ENCODE results near the gene NINL. TPM values are rescaled to one million over a fixed set of nuclear protein-coding genes. Genes with fewer than 3 reads are reported as not detected.
A peak's percentile ranks its signal among the peaks of the same experiment; 100 is the strongest.

The NINL gene
- polyA plus RNA-seq, 1 donor (not counting 4 experiments of a cell fraction or from before 2014, with no cell fraction given), result 0.79 TPM

GRCh38 chr20:25538838-25539665, 46.3 kb downstream of the NINL start:
- Histone ChIP-seq H3K27me3 (ENCODE audit: control insufficient read depth, extremely low read depth, insufficient read depth, low read length) (no peaks in the 10 kb centered on the region), H3K36me3 (ENCODE audit: control insufficient read depth in 2 of 2, extremely low read depth in 1 of 2, insufficient read depth in 2 of 2, low read length in 2 of 2) (no peaks in the 10 kb centered on the region), H3K9me3 (ENCODE audit: control insufficient read depth, low read depth, low read length) (no peaks in the 10 kb centered on the region), H4K20me1 (ENCODE audit: control insufficient read depth, extremely low read depth, insufficient read depth, low read length) (no peaks in the 10 kb centered on the region), H3K4me1 (ENCODE audit: control insufficient read depth, extremely low read depth, insufficient read depth, low read length) (peaks cover 11% of the 10 kb centered on the region), H3K79me2 (ENCODE audit: control insufficient read depth, insufficient read depth, low read length) (no peaks in the 10 kb centered on the region), H3K9me1 (ENCODE audit: control insufficient read depth, extremely low read depth, insufficient read depth, low read length) (no peaks in the 10 kb centered on the region), H3K9ac (ENCODE audit: control insufficient read depth, extremely low read depth, insufficient read depth, low read length) (no peak overlapping the region), H3K27ac (ENCODE audit: control insufficient read depth, insufficient read depth, low read length) (no peak overlapping the region), H3K4me2 (ENCODE audit: control insufficient read depth, extremely low read depth, insufficient read depth, low read depth, low read length) (peak overlapping the region; percentile 69), H2AFZ (ENCODE audit: control insufficient read depth, low read length) (no peak overlapping the region), H3K4me3 (ENCODE audit: control insufficient read depth in 2 of 3, extremely low read depth in 1 of 3, insufficient read depth in 2 of 3, low read depth in 1 of 3, low read length in 3 of 3) (no peak overlapping the region)
- TF ChIP-seq EZH2 (IDR thresholded peaks at IDR 0.05; ENCODE audit: low read length), result no peak
- TF ChIP-seq, protein P1, sequence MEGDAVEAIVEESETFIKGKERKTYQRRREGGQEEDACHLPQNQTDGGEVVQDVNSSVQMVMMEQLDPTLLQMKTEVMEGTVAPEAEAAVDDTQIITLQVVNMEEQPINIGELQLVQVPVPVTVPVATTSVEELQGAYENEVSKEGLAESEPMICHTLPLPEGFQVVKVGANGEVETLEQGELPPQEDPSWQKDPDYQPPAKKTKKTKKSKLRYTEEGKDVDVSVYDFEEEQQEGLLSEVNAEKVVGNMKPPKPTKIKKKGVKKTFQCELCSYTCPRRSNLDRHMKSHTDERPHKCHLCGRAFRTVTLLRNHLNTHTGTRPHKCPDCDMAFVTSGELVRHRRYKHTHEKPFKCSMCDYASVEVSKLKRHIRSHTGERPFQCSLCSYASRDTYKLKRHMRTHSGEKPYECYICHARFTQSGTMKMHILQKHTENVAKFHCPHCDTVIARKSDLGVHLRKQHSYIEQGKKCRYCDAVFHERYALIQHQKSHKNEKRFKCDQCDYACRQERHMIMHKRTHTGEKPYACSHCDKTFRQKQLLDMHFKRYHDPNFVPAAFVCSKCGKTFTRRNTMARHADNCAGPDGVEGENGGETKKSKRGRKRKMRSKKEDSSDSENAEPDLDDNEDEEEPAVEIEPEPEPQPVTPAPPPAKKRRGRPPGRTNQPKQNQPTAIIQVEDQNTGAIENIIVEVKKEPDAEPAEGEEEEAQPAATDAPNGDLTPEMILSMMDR (optimal IDR thresholded peaks at IDR 0.05 in 1 of 3, IDR thresholded peaks at IDR 0.05 in 1 of 3, conservative IDR thresholded peaks at IDR 0.05 in 1 of 3; ENCODE audit: extremely low read depth in 1 of 3, insufficient read depth in 2 of 3, low read length in 3 of 3), result no peak
- dilution Hi-C loops (cut with MboI; ENCODE audit: extremely low pct_ligation_motif_present, low sequenced_read_pairs), result no loop called here
- DNase-seq (ENCODE audit: low read depth, low spot score) (no peak), FAIRE-seq (no peak)

- Histone ChIP-seq H4K20me1 (ENCODE audit: control insufficient read depth, extremely low read depth, insufficient read depth, low read length) (no peaks in the 10 kb centered on the region), H2AFZ (ENCODE audit: control insufficient read depth, low read length) (no peak overlapping the region), H3K4me1 (ENCODE audit: control insufficient read depth, extremely low read depth, insufficient read depth, low read length) (peaks cover 11% of the 10 kb centered on the region), H3K9ac (ENCODE audit: control insufficient read depth, extremely low read depth, insufficient read depth, low read length) (no peak overlapping the region), H3K36me3 (ENCODE audit: control insufficient read depth in 2 of 2, extremely low read depth in 1 of 2, insufficient read depth in 2 of 2, low read length in 2 of 2) (no peaks in the 10 kb centered on the region), H3K9me1 (ENCODE audit: control insufficient read depth, extremely low read depth, insufficient read depth, low read length) (no peaks in the 10 kb centered on the region), H3K79me2 (ENCODE audit: control insufficient read depth, insufficient read depth, low read length) (no peaks in the 10 kb centered on the region), H3K9me3 (ENCODE audit: control insufficient read depth, low read depth, low read length) (no peaks in the 10 kb centered on the region), H3K4me2 (ENCODE audit: control insufficient read depth, extremely low read depth, insufficient read depth, low read depth, low read length) (no peak overlapping the region), H3K4me3 (ENCODE audit: control insufficient read depth in 2 of 3, extremely low read depth in 1 of 3, insufficient read depth in 2 of 3, low read depth in 1 of 3, low read length in 3 of 3) (no peak overlapping the region), H3K27ac (ENCODE audit: control insufficient read depth, insufficient read depth, low read length) (no peak overlapping the region), H3K27me3 (ENCODE audit: control insufficient read depth, extremely low read depth, insufficient read depth, low read length) (no peaks in the 10 kb centered on the region)
- no peak for TF ChIP-seq EZH2 (IDR thresholded peaks at IDR 0.05; ENCODE audit: low read length)
- TF ChIP-seq, protein P1 (optimal IDR thresholded peaks at IDR 0.05 in 1 of 3, IDR thresholded peaks at IDR 0.05 in 1 of 3, conservative IDR thresholded peaks at IDR 0.05 in 1 of 3; ENCODE audit: extremely low read depth in 1 of 3, insufficient read depth in 2 of 3, low read length in 3 of 3), result no peak
- DNase-seq (ENCODE audit: low read depth, low spot score), result no peak
- FAIRE-seq, result no peak
- dilution Hi-C loops (cut with MboI; ENCODE audit: extremely low pct_ligation_motif_present, low sequenced_read_pairs), result no loop called here
Measured at GRCh38 chr20:25537890-25538289, 47.4 kb downstream of the NINL start.
